Neural progenitor cell (in vitro differentiated cells): ENCODE results near the gene NCF2.

Source experiments
- CTCF ChIP-seq: fragments of 200-600 bp; sonication (generic); IDR thresholded peaks from 2 replicates; pipeline ENCODE4 v1.5.1; 2017; ENCODE audit warnings: antibody characterized with exemption, mild to moderate bottlenecking
- EZH2 ChIP-seq: fragments of 200-600 bp; sonication (generic); IDR thresholded peaks from 2 replicates; pipeline ENCODE4 v1.6.1; 2017; ENCODE audit warnings: antibody characterized with exemption, mild to moderate bottlenecking, moderate library complexity
- EZH2phosphoT487 ChIP-seq: fragments of 200-600 bp; sonication (generic); IDR thresholded peaks from 2 replicates; pipeline ENCODE4 v1.6.1; 2017; ENCODE audit warnings: antibody characterized with exemption

GRCh38 chr1:183565261-183565660 is 25.0 kb downstream of the NCF2 start:
- TF ChIP-seq CTCF (no peak), EZH2 (no peak), EZH2phosphoT487 (no peak)
